SK-N-DZ (cell line): ENCODE data around the gene TMEM184A. TPM values are rescaled to one million over a fixed set of nuclear protein-coding genes. Genes with fewer than 3 reads are reported as not detected.

ENCODE experiments used
- DNase-seq: peaks from one replicate; pipeline ENCODE4 v3.0.0-alpha.2; 2015; ENCODE audit warnings: low spot score
- polyA plus RNA-seq, 2 experiments: library from polyadenylated mRNA; depleted of rRNA; stranded (reverse); fragments of >200 nt; gene quantifications; 2 replicates each; pipeline ENCODE4 v1.2.3, GENCODE V29; 2014

The TMEM184A gene
- polyA plus RNA-seq (2014; cell fraction: cytosol; rRNA removed): 0.38 and 0.68 TPM in 2 replicates
- 2.3 and 2.4 TPM in 2 replicates for polyA plus RNA-seq (2014; cell fraction: nucleus; rRNA removed)

GRCh38 chr7:1555813-1556543 lies at the start of gene TMEM184A:
Gene TMEM184A, minus strand, starts transcription at chr7:1556205. Its CDS starts 721 bp downstream, at chr7:1555484.
- DNase-seq: peak; percentile 66

GRCh38 chr7:1604383-1604782 lies 48.4 kb upstream of the TMEM184A start:
- no peak for DNase-seq

GRCh38 chr7:1603346-1604225 lies 47.6 kb upstream of the TMEM184A start:
- DNase-seq: no peak

- no peak for DNase-seq
Measured at GRCh38 chr7:1602386-1602785, 46.4 kb upstream of the TMEM184A start.

GRCh38 chr7:1601956-1602355 lies 46.0 kb upstream of the TMEM184A start:
- DNase-seq: no peak

GRCh38 chr7:1599640-1600395 lies 43.8 kb upstream of the TMEM184A start:
- no peak for DNase-seq

GRCh38 chr7:1598961-1599639 lies 43.1 kb upstream of the TMEM184A start:
- no peak for DNase-seq

- DNase-seq: no peak
Measured at GRCh38 chr7:1598286-1598685, 42.3 kb upstream of the TMEM184A start.

- no peak for DNase-seq
Measured at GRCh38 chr7:1597791-1598190, 41.8 kb upstream of the TMEM184A start.

GRCh38 chr7:1597066-1597760 lies 41.2 kb upstream of the TMEM184A start:
- DNase-seq: no peak

- DNase-seq: peak; percentile 42
Measured at GRCh38 chr7:1596181-1597043, 40.4 kb upstream of the TMEM184A start.

GRCh38 chr7:1595636-1596035 lies 39.6 kb upstream of the TMEM184A start:
- no peak for DNase-seq

- no peak for DNase-seq
Measured at GRCh38 chr7:1595027-1595426, 39.0 kb upstream of the TMEM184A start.

- DNase-seq: no peak
Measured at GRCh38 chr7:1593904-1594421, 38.0 kb upstream of the TMEM184A start.

GRCh38 chr7:1593091-1593866 lies 37.3 kb upstream of the TMEM184A start:
- DNase-seq: peak; percentile 75

- DNase-seq: no peak
Measured at GRCh38 chr7:1592299-1592871, 36.4 kb upstream of the TMEM184A start.

- DNase-seq: no peak
Measured at GRCh38 chr7:1591876-1592275, 35.9 kb upstream of the TMEM184A start.

GRCh38 chr7:1591396-1591795 lies 35.4 kb upstream of the TMEM184A start:
- DNase-seq: no peak
